Bronchial epithelial cell (primary cell): Measurements from ENCODE around the gene RUVBL2. TPM values are rescaled to one million over a fixed set of nuclear protein-coding genes. Genes with fewer than 3 reads are reported as not detected.
A peak's percentile ranks its signal among the peaks of the same experiment; 100 is the strongest.

Source experiments
- DNase-seq: peaks from one replicate; pipeline ENCODE4 v3.0.0-alpha.2; 2010; ENCODE audit warnings: low read depth
- FAIRE-seq: peaks from 2 replicates; lab custom pipeline; 2011; peaks lifted over from hg19 to GRCh38; lab: Jason Lieb, UNC
- H3K27me3 ChIP-seq: 2 replicates; pipeline ENCODE4 v1.5.1; 2011; ENCODE audit warnings: low read length; ENCODE audit not compliant: control insufficient read depth, insufficient read depth
- H3K36me3 ChIP-seq: 2 replicates; pipeline ENCODE4 v1.5.1; 2011; ENCODE audit warnings: low read length; ENCODE audit not compliant: control insufficient read depth, insufficient read depth
- H3K4me3 ChIP-seq: 2 replicates; pipeline ENCODE4 v1.5.1; 2011; ENCODE audit warnings: mild to moderate bottlenecking, low read depth, low read length, control low read depth
- CTCF ChIP-seq: IDR thresholded peaks from 2 replicates; pipeline ENCODE4 v1.5.1; 2011; ENCODE audit warnings: mild to moderate bottlenecking, moderate library complexity, low read length, control low read depth, inconsistent platforms; ENCODE audit not compliant: insufficient read depth, severe bottlenecking
- total RNA-seq: library from RNA; depleted of rRNA; stranded (reverse); fragments of >200 nt; gene quantifications from 2 replicates; pipeline ENCODE4 v1.2.1, GENCODE V29; 2014

Gene RUVBL2
- total RNA-seq = 154 and 267 TPM in 2 replicates

- TF ChIP-seq CTCF = peak; percentile 99
- H3K36me3 ChIP-seq = peaks cover 10% of the 10 kb centered on the region
- peak; percentile 98 for DNase-seq
- peak within 1 kb of the TSS; percentile 82 for H3K4me3 ChIP-seq
- no peak for FAIRE-seq
- H3K27me3 ChIP-seq = no peaks in the 10 kb centered on the region
These were observed at the start of gene RUVBL2, which contains the start of gene GYS1 for GRCh38 chr19:48993175-48994034. RUVBL2 (plus strand) TSS chr19:48993887; CDS start chr19:48993912, 25 bp downstream. GYS1 (minus strand) TSS chr19:48993309; CDS start chr19:48993112, 197 bp downstream.

- FAIRE-seq = no peak
- no peak for DNase-seq
- Histone ChIP-seq H3K36me3 (no peaks in the 10 kb centered on the region), H3K27me3 (no peaks in the 10 kb centered on the region), H3K4me3 (no peak overlapping the region)
- TF ChIP-seq CTCF = no peak
These were observed 48.3 kb upstream of the RUVBL2 start for GRCh38 chr19:48945415-48945814.

- no peak overlapping the region for H3K4me3 ChIP-seq
- no peaks in the 10 kb centered on the region for H3K36me3 ChIP-seq
- no peak for TF ChIP-seq CTCF
- no peak for FAIRE-seq
- no peaks in the 10 kb centered on the region for H3K27me3 ChIP-seq
- DNase-seq = no peak
These were observed 47.9 kb upstream of the RUVBL2 start for GRCh38 chr19:48945817-48946216.

GRCh38 chr19:48946463-48947257 is 47.0 kb upstream of the RUVBL2 start:
- Histone ChIP-seq H3K4me3 (no peak overlapping the region), H3K36me3 (no peaks in the 10 kb centered on the region), H3K27me3 (no peaks in the 10 kb centered on the region)
- no peak for TF ChIP-seq CTCF
- DNase-seq (no peak), FAIRE-seq (no peak)

GRCh38 chr19:48947258-48947542 is 46.5 kb upstream of the RUVBL2 start:
- DNase-seq (no peak), FAIRE-seq (no peak)
- TF ChIP-seq CTCF = no peak
- Histone ChIP-seq H3K4me3 (no peak overlapping the region), H3K36me3 (no peaks in the 10 kb centered on the region), H3K27me3 (no peaks in the 10 kb centered on the region)
